ENCODE data around the gene SMIM41. TPM values are rescaled to one million over a fixed set of nuclear protein-coding genes. Genes with fewer than 3 reads are reported as not detected.

The SMIM41 gene
- total and polyA plus RNA-seq, 12 donors = 0.10 to 2.1 (median 0.68) TPM; not detected in 8

- intact Hi-C loops (cut with DNase I) = no loop called here
- DNase-seq = peak in 5 of 7 donors; percentile 43 to 83 (median 70)
- Histone ChIP-seq H3K27me3 (no peaks in the 10 kb centered on the region), H3K9me3 (replicated peaks in 1 of 3) (no peaks in the 10 kb centered on the region), H3K4me3 (no peak overlapping the region), H3K4me1 (replicated peaks in 1 of 2) (peaks cover 5 to 16% of the 10 kb centered on the region in 2 donors), H3K36me3 (replicated peaks in 1 of 2) (peaks cover 0 to 57% of the 10 kb centered on the region in 2 donors), H3K27ac (peak overlapping the region in 2 of 5 donors; percentile 62)
- 73 to 79% (median 77%) methylated on average over 12 to 23 of the region's 23 CpGs for WGBS, 4 donors
- no peak for TF ChIP-seq CTCF (IDR thresholded peaks at IDR 0.05)
- peak in 1 of 2 donors; percentile 37 for TF ChIP-seq POLR2A (IDR thresholded peaks at IDR 0.05)
Measured at GRCh38 chr12:52056801-52057637, 22.5 kb upstream of the SMIM41 start.

- H3K36me3 ChIP-seq (replicated peaks in 1 of 2) = peaks cover 0 to 57% of the 10 kb centered on the region in 2 donors
- 88 to 92% (median 89%) methylated on average over 12 to 14 of the region's 14 CpGs for WGBS, 4 donors
- no peak for TF ChIP-seq CTCF (IDR thresholded peaks at IDR 0.05)
- peak in 1 of 2 donors; percentile 12 for TF ChIP-seq POLR2A (IDR thresholded peaks at IDR 0.05)
- intact Hi-C loops (cut with DNase I) = no loop called here
- peak overlapping the region in 2 of 5 donors; percentile 62 for H3K27ac ChIP-seq
- H3K27me3 ChIP-seq = no peaks in the 10 kb centered on the region
- peaks cover 9 to 22% of the 10 kb centered on the region in 2 donors for H3K4me1 ChIP-seq (replicated peaks in 1 of 2)
- DNase-seq = peak in 1 of 7 donors; percentile 14
- no peaks in the 10 kb centered on the region for H3K9me3 ChIP-seq (replicated peaks in 1 of 3)
- no peak overlapping the region for H3K4me3 ChIP-seq
Measured at GRCh38 chr12:52057638-52058576, 21.6 kb upstream of the SMIM41 start.

GRCh38 chr12:52058631-52059361, 20.7 kb upstream of the SMIM41 start:
- Histone ChIP-seq H3K4me1 (replicated peaks in 1 of 2) (peaks cover 18 to 22% of the 10 kb centered on the region in 2 donors), H3K36me3 (replicated peaks in 1 of 2) (peaks cover 0 to 57% of the 10 kb centered on the region in 2 donors), H3K9me3 (replicated peaks in 1 of 3) (no peaks in the 10 kb centered on the region), H3K27me3 (no peaks in the 10 kb centered on the region), H3K4me3 (no peak overlapping the region), H3K27ac (peak overlapping the region in 1 of 5 donors; percentile 62)
- intact Hi-C loops (cut with DNase I) = no loop called here
- peak in 5 of 7 donors; percentile 31 to 82 (median 70) for DNase-seq
- WGBS, 4 donors = 74 to 80% (median 77%) methylated on average over 8 to 25 of the region's 25 CpGs
- TF ChIP-seq POLR2A (IDR thresholded peaks at IDR 0.05) (no peak), CTCF (IDR thresholded peaks at IDR 0.05) (no peak)
